ENCODE results near the gene SH2D3C. TPM values are rescaled to one million over a fixed set of nuclear protein-coding genes. Genes with fewer than 3 reads are reported as not detected.

The SH2D3C gene
- total and polyA plus RNA-seq, 2 of the 4 experiments (the other 2 are of a cell fraction), result under 0.01 to 0.24 TPM

- Histone ChIP-seq H3K9me3 (ENCODE audit: control insufficient read depth, insufficient read depth, low read length) (no peaks in the 10 kb centered on the region), H2BK20ac (ENCODE audit: low read depth, low read length) (no peak overlapping the region), H2AK5ac (ENCODE audit: low read depth, low read length) (no peak overlapping the region), H3K36me3 (ENCODE audit: control insufficient read depth, insufficient read depth, low read length) (peaks cover 74% of the 10 kb centered on the region), H4K5ac (ENCODE audit: low read depth, low read length) (no peak overlapping the region), H4K8ac (ENCODE audit: low read depth in 2 of 2, low read length in 2 of 2) (no peak overlapping the region), H3K56ac (ENCODE audit: extremely low read depth, insufficient read depth, low read length) (no peak overlapping the region), H3K4me1 (ENCODE audit: control insufficient read depth, insufficient read depth, low read length) (peaks cover 11% of the 10 kb centered on the region; the same call in 1 of the 2 replicates), H3K79me1 (ENCODE audit: low read depth in 1 of 2, low read length in 2 of 2) (peaks cover 12 to 22% of the 10 kb centered on the region in 2 experiments; a peak in 3 of 4 replicates), H3K18ac (ENCODE audit: low read depth, low read length) (no peak overlapping the region), H3K14ac (replicated peaks; ENCODE audit: low read depth, low read length) (no peak overlapping the region), H2AK9ac (replicated peaks; ENCODE audit: low read depth, low read length, poor library complexity) (no peak overlapping the region), H3K4ac (ENCODE audit: low read depth, low read length) (no peak overlapping the region), H2BK15ac (ENCODE audit: low read depth, low read length) (no peak overlapping the region), H3K27me3 (ENCODE audit: control insufficient read depth, insufficient read depth, low read length) (no peaks in the 10 kb centered on the region), H3K9me1 (ENCODE audit: insufficient read depth, low read length) (no peaks in the 10 kb centered on the region; the same call in 1 of the 2 replicates), H3K4me2 (ENCODE audit: low read depth, low read length) (no peak overlapping the region), H4K20me1 (ENCODE audit: insufficient read depth, low read length) (peaks cover 11% of the 10 kb centered on the region; the same call in 1 of the 2 replicates), H3K9ac (ENCODE audit: low read depth, low read length) (no peak overlapping the region; the same call in 1 of the 2 replicates), H3K27ac (ENCODE audit: insufficient read depth, low read length) (no peak overlapping the region), H2BK5ac (ENCODE audit: low read depth, low read length, poor library complexity, severe bottlenecking) (no peak overlapping the region), H4K91ac (ENCODE audit: insufficient read depth, low read depth, low read length) (no peak overlapping the region), H2AFZ (replicated peaks; ENCODE audit: low read length, poor library complexity) (no peak overlapping the region), H3K4me3 (ENCODE audit: insufficient read depth, low read depth, low read length) (no peak overlapping the region), H2BK120ac (ENCODE audit: low read depth, low read length) (no peak overlapping the region), H3K23ac (ENCODE audit: low read depth, low read length) (no peak overlapping the region)
- ChIA-PET POLR2A (ENCODE audit: unreplicated experiment) (no interaction called here), CTCF (no interaction called here)
- ATAC-seq (ENCODE audit: low read depth) (peak; percentile 45), DNase-seq (no peak)
- in situ Hi-C loops (cut with MboI; ENCODE audit: low sequenced_read_pairs), result no loop called here
- TF ChIP-seq RAD21 (IDR thresholded peaks at IDR 0.05; ENCODE audit: low read length), result no peak
- TF ChIP-seq POLR2A (IDR thresholded peaks at IDR 0.05; ENCODE audit: low read depth, low read length), result no peak
- no peak for TF ChIP-seq ELK1 (IDR thresholded peaks at IDR 0.05; ENCODE audit: borderline replicate concordance, low read depth, low read length)
- no peak for TF ChIP-seq MAFK (IDR thresholded peaks at IDR 0.05; ENCODE audit: low read depth, low read length)
- no peak for TF ChIP-seq RCOR1 (IDR thresholded peaks at IDR 0.05; ENCODE audit: insufficient replicate concordance, low read length)
- no peak for TF ChIP-seq SMC3 (IDR thresholded peaks at IDR 0.05; ENCODE audit: low read depth, low read length)
- TF ChIP-seq RFX5 (IDR thresholded peaks at IDR 0.05; ENCODE audit: low read depth, low read length), result no peak
- TF ChIP-seq CEBPB (IDR thresholded peaks at IDR 0.05; ENCODE audit: low read depth, low read length), result no peak
- no peak for TF ChIP-seq BHLHE40 (IDR thresholded peaks at IDR 0.05; ENCODE audit: low read depth, low read length)
- no peak for TF ChIP-seq FOS (IDR thresholded peaks at IDR 0.05; ENCODE audit: low read depth, low read length)
- no peak for TF ChIP-seq MAZ (IDR thresholded peaks at IDR 0.05; ENCODE audit: borderline replicate concordance, low read depth, low read length)
- TF ChIP-seq NFE2L2 (IDR thresholded peaks at IDR 0.05; ENCODE audit: low read depth, low read length), result no peak
- no peak for TF ChIP-seq CTCF (conservative IDR thresholded peaks at IDR 0.05; ENCODE audit: low read depth, low read length)
- TF ChIP-seq, protein P1, sequence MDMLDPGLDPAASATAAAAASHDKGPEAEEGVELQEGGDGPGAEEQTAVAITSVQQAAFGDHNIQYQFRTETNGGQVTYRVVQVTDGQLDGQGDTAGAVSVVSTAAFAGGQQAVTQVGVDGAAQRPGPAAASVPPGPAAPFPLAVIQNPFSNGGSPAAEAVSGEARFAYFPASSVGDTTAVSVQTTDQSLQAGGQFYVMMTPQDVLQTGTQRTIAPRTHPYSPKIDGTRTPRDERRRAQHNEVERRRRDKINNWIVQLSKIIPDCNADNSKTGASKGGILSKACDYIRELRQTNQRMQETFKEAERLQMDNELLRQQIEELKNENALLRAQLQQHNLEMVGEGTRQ (IDR thresholded peaks at IDR 0.05; ENCODE audit: low read depth, low read length), result no peak
- intact Hi-C loops (cut with micrococcal nuclease), result no loop called here
- no CpG with 5 or more reads among the region's 3 CpGs for WGBS, 2 experiments (ENCODE audit: extremely low coverage in 2 of 2, insufficient read length in 1 of 2)
- dilution Hi-C loops (cut with HindIII; ENCODE audit: low sequenced_read_pairs, unreplicated experiment), result no loop called here
- BruUV-seq (replicated peaks), result no TSS peak
Observed at GRCh38 chr9:127816362-127816725, 37.9 kb upstream of the SH2D3C start.

Data from IMR-90 (cell line).